Right atrium auricular region (tissue), 2 donors: Measurements from ENCODE around the gene BASP1. TPM values are rescaled to one million over a fixed set of nuclear protein-coding genes. Genes with fewer than 3 reads are reported as not detected.
"Not testable (repeated sequence)": the region's sequence is repeated elsewhere in the genome, so short reads cannot be mapped to it uniquely, and the experiment has no call there.

ENCODE experiments used
- DNase-seq: peaks from one replicate; pipeline ENCODE4 v3.0.0-alpha.2; 2019; ENCODE audit warnings: low spot score
- H3K27ac ChIP-seq, 2 donors: fragments of 200-600 bp; sonication (generic); 1 replicate in 1 of 2; 2 replicates in 1 of 2; pipeline ENCODE4 v1.5.1; 2016 to 2019
- H3K27me3 ChIP-seq, 2 donors: fragments of 200-600 bp; sonication (generic); one replicate each; pipeline versions ENCODE4 v1.5.1 to v1.6.0; 2017 to 2019
- H3K36me3 ChIP-seq: fragments of 200-600 bp; sonication (generic); one replicate; pipeline ENCODE4 v1.5.1; 2016
- H3K4me1 ChIP-seq, 2 donors: fragments of 200-600 bp; sonication (generic); one replicate each; pipeline versions ENCODE4 v1.5.1 to v1.6.0; 2017 to 2019
- H3K4me3 ChIP-seq, 2 donors: fragments of 200-600 bp; sonication (generic); 1 replicate in 1 of 2; 2 replicates in 1 of 2; pipeline ENCODE4 v1.5.1; 2017 to 2019; ENCODE audit warnings: mild to moderate bottlenecking in 1 of 2, moderate library complexity in 1 of 2
- H3K9me3 ChIP-seq, 2 donors: fragments of 200-600 bp; sonication (generic); one replicate each; pipeline ENCODE4 v1.5.1; 2019
- CTCF ChIP-seq, 2 donors: fragments of 200-600 bp; sonication (generic); IDR thresholded peaks; one replicate each; pipeline ENCODE4 v1.5.1; 2019; ENCODE audit warnings: antibody characterized with exemption in 2 of 2
- total RNA-seq, 2 donors: library from RNA; depleted of rRNA; stranded (reverse); fragments of >200 nt; gene quantifications; one replicate each; pipeline ENCODE4 v1.1.0, GENCODE V29; 2016

The BASP1 gene
- total RNA-seq, 2 donors from 2014 or later: 8.3 to 18.4 TPM

- no peaks in the 10 kb centered on the region for H3K27me3 ChIP-seq
- no peak for TF ChIP-seq CTCF (IDR thresholded peaks at IDR 0.05)
- H3K9me3 ChIP-seq: no peaks in the 10 kb centered on the region
- no peaks in the 10 kb centered on the region for H3K4me1 ChIP-seq
- no peaks in the 10 kb centered on the region for H3K36me3 ChIP-seq
- no peak for DNase-seq
- H3K27ac ChIP-seq: no peak overlapping the region
- H3K4me3 ChIP-seq: no peak overlapping the region
These were observed 38.1 kb downstream of the BASP1 start for GRCh38 chr5:17255471-17256021.

GRCh38 chr5:17256171-17256570 lies 38.7 kb downstream of the BASP1 start:
- no peak for DNase-seq
- Histone ChIP-seq H3K9me3 (no peaks in the 10 kb centered on the region), H3K4me1 (no peaks in the 10 kb centered on the region), H3K27ac (no peak overlapping the region), H3K4me3 (no peak overlapping the region), H3K36me3 (no peaks in the 10 kb centered on the region), H3K27me3 (no peaks in the 10 kb centered on the region)
- TF ChIP-seq CTCF (IDR thresholded peaks at IDR 0.05): no peak

- no peaks in the 10 kb centered on the region for H3K9me3 ChIP-seq
- no peaks in the 10 kb centered on the region for H3K27me3 ChIP-seq
- no peak for TF ChIP-seq CTCF (IDR thresholded peaks at IDR 0.05)
- H3K27ac ChIP-seq: no peak overlapping the region
- H3K4me3 ChIP-seq: no peak overlapping the region
- no peaks in the 10 kb centered on the region for H3K36me3 ChIP-seq
- DNase-seq: no peak
- H3K4me1 ChIP-seq: no peaks in the 10 kb centered on the region
These were observed 39.4 kb downstream of the BASP1 start for GRCh38 chr5:17256839-17257238.

- DNase-seq: no peak
- Histone ChIP-seq H3K27ac (no peak overlapping the region), H3K27me3 (no peaks in the 10 kb centered on the region)
These were observed 40.4 kb downstream of the BASP1 start for GRCh38 chr5:17257705-17258273.

GRCh38 chr5:17258431-17258830 lies 41.0 kb downstream of the BASP1 start:
- Histone ChIP-seq H3K27me3 (no peaks in the 10 kb centered on the region), H3K4me3 (no peak overlapping the region), H3K27ac (no peak overlapping the region), H3K4me1 (no peaks in the 10 kb centered on the region), H3K9me3 (no peaks in the 10 kb centered on the region), H3K36me3 (no peaks in the 10 kb centered on the region)
- no peak for DNase-seq
- no peak for TF ChIP-seq CTCF (IDR thresholded peaks at IDR 0.05)

More at GRCh38 chr5:17257705-17258273, 40.4 kb downstream of the BASP1 start:
- Histone ChIP-seq H3K9me3 (no peaks in the 10 kb centered on the region), H3K4me3 (no peak overlapping the region), H3K4me1 (no peaks in the 10 kb centered on the region), H3K36me3 (no peaks in the 10 kb centered on the region)
- no peak for TF ChIP-seq CTCF (IDR thresholded peaks at IDR 0.05)

GRCh38 chr5:17259012-17259411 lies 41.6 kb downstream of the BASP1 start:
- H3K4me3 ChIP-seq, H3K9me3 ChIP-seq, DNase-seq, H3K4me1 ChIP-seq, H3K27me3 ChIP-seq, H3K36me3 ChIP-seq, H3K27ac ChIP-seq: not testable (repeated sequence)
